G401.6 (cell line): ENCODE measurements around the gene SYNE2.

Experiments used
- FAIRE-seq: peaks from 2 replicates; lab custom pipeline; 2012; peaks lifted over from hg19 to GRCh38; lab: Jason Lieb, UNC

Gene SYNE2

DNA sequence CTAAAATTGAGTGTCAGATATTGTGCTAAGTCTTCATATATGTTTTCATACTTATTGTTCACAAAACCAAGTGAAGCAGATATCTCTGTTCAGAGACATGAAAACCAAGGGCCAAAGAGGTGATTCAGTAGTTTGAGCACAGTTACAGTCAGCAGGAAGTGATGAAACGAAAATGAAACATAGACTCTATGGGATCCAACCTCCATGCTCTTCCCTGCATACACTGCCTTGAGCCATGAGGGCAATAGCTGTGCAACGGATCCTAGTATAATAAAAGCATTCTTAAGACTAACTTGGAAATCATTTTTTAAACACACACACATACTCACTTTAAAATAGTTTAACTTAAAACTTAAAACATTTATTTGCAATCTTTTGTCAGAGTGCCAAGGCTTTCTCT lies 413.4 kb downstream of the SYNE2 start:
- FAIRE-seq: no peak

DNA sequence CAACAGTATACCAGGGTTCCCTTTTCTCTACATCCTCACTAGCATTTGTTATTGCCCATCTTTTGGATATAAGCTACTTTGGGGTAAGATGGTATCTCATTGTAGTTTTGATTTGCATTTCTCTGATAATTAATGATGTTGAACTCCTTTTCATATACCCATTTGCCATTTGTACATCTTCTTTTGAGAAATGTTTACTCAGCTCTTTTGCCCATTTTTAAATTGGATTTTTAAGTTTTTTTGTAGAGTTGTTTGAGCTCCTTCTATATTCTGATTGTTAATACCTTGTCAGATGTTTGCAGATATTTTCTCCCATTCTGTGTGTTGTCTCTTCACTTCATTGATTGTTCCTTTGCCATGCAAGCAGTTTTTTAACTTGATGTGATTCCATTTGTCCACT lies 419.2 kb downstream of the SYNE2 start:
- no peak for FAIRE-seq
